GM19023 (cell line): Measurements from ENCODE around the gene GOLGA6D.
A peak's percentile ranks its signal among the peaks of the same experiment; 100 is the strongest.
"Not testable (repeated sequence)": the region's sequence is repeated elsewhere in the genome, so short reads cannot be mapped to it uniquely, and the experiment has no call there.

Source experiments
- ATAC-seq: cut with Tn5 transposase; IDR thresholded peaks from one replicate; pipeline ENCODE4 v1.9.1; 2021; ENCODE audit warnings: mild to moderate bottlenecking, moderate library complexity; ENCODE audit not compliant: unreplicated experiment

Gene GOLGA6D

DNA sequence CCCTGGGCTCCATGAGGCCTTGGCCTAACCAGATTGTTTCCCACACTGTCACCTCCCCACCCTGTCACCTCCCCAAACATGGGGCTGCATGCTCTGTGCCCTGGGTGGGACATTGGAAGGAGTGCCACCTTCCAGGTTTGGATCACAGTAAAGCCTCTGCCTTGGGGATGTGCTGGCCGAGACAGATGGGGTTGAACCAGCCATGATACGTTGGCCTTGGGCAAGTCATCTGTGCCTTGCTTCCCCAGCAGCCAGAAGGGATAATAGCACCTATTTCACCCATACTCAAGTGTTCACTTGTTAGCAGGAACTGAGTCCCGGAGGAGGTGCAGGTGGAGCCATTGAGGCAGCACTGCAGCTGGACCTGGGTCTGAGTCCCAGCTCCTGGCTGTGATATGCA, 7.0 kb upstream of the GOLGA6D start:
- ATAC-seq = not testable (repeated sequence)

DNA sequence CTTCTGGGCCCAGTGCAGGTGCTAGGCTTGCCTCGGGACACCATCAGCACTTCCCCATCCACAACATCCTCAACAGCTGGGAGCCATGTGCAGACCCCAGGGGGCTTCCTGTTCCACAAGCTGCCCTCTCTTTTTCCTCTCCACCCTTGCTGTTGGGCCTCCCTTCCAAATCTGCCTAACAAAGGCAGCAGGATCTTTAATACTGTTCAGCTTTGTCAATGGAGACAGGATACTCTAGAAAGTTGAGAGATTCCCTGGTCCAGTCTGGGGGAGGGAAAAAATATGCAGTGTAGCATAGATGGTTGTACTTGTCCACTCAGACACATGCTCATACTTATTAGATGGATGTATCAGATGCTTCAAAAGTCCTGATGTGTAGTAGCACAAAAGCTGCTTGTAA, 4.1 kb upstream of the GOLGA6D start:
- not testable (repeated sequence) for ATAC-seq

DNA sequence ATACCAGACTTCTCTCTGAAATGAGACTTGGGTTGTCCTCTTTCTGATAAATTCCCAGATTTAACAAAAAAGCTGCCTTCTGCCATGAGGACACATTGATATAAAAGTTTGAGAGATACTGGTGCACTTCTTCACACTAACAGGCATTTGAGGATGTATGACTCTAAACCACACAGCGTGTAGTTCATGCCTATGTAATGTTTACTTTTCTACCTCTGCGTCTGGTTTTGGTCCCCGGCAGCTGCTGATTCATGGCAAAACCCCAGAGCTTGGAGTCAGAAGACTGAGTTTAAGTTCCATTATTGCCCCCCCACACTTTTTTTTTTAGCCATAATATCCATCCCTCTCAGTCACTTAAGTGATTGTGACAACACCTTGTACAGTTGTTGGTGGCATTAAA, 1.5 kb downstream of the GOLGA6D start:
- ATAC-seq = not testable (repeated sequence)

DNA sequence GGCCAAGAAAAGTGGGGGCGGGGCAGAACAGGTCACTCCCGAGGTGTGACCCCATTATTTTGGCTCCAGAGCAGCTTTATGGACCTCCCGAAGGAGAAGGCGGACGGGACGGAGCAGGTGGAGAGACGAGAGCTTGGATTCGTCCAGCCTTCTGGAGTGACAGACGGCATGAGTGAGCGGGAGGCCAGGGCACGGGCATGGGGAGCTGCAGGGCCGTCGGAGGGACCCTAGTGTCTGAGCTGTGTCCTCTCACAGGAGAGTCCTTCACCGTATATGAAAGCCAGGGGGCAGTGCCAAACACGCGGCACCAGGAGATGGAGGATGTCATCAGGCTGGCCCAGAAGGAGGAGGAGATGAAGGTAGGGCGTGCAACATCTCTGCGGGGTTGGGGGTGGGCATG, 11.0 kb downstream of the GOLGA6D start:
- not testable (repeated sequence) for ATAC-seq

DNA sequence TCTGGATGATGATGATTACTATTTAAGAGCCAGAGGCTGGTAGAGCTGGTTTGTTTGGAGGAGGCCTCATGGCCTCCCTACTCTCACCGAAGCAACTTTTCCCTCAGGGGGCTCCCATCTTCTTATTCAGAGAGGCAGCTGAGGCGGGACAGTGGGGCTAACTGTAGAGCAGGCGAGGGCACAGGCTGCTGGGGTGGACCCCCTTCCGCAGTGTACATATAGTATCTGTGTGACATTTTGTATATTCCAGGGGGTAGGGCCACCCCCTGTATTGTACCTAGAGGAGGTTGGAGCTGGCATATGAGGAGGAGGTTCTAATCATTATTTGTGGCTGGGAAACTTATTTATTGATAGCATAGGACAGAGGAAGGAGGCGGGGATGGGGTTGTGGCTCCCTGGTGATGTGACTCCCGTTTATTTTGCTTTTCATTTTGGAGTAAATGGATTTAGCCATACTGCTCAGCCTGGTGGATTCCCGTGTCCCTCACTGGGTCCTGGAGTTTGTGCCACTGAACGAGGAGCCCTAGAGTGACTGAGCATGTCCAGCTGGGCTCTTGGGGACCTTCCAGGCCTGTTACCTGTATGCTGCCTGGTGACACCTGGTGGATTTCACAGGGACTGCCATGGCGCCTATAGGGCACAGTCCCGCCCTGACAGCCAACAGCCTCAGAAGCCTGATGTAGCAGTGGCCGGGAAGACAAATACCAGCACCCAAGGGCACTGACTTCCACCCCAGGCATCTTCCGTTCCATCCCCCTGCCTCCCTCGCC, 16.1 kb downstream of the GOLGA6D start:
- peak; percentile 50 for ATAC-seq

DNA sequence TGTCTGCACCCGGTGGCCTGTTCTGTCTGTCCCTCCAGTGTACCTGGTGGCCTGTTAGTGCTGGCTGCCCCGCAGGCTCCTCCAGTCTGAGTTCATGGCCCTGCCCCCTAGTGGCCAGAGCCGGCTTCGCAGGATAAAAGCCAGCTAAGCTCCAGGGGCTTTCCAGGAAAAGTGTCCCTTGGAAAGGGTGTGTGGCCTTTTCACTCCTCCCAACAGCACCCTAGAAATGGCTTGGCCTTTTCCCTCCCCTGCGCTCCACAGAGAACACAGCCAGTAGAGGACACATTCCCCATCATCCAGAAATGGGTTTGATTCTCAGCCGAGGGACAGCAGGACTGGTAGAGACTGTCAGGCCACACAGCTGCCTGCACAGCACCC, 16.7 kb downstream of the GOLGA6D start:
- ATAC-seq = peak; percentile 54

DNA sequence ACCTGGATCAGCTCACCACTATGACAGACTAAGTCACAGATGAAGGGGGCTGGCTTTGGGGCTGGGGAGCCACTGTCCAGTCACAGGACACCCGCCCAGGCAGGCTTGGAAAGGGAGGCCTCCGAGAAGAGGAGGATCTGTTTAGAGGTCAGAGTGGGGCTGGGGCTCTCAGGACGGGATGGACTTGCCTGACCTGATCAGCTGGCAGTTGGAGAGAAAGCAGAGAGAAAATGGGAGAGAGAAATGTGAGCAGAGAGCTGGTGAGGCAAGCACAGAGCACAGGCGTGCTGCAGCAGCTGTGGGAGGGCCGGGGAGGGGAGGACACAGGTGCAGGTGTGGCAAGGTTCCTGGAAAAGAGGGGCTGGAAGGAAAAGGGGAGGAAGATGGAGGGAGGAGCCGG, 17.4 kb downstream of the GOLGA6D start:
- not testable (repeated sequence) for ATAC-seq

DNA sequence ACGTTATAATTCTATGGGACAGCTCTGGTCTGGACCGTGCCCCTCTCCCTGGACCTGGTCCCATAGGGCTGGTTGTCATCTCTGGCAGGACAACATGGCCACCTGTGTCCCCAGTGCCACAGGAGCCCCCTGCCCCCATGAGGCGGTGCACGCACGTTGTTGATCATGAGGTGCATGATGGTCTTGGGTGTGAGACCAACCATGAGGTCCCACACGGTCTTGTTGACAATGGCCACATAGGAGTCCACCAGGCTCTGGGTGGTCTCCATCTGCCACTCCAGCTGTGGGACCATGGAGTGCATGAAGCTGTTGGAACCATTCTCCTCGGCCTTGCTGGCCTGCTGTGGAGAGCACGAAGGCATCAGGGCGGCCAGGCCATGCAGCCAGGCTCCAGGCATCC, 19.7 kb downstream of the GOLGA6D start:
- ATAC-seq = no peak

DNA sequence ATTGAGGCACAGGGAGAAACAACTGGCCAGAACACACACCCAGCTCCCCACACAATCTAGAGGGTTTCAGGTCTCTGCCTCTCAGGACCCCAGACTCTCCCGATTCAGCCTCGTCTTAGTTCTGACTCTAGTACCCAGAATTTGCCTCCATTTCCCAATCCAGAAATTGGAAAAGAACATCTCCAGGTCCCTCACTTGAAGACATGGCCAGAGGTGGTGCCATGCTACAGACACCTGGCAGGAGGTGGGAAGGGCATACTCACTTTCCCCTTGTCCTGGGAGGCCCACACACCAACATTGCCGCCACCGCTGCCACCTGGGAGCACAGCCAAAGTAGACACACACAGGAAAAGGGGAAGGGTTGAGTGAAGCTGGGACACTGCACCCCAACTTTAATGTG, 20.1 kb downstream of the GOLGA6D start:
- ATAC-seq = not testable (repeated sequence)

DNA sequence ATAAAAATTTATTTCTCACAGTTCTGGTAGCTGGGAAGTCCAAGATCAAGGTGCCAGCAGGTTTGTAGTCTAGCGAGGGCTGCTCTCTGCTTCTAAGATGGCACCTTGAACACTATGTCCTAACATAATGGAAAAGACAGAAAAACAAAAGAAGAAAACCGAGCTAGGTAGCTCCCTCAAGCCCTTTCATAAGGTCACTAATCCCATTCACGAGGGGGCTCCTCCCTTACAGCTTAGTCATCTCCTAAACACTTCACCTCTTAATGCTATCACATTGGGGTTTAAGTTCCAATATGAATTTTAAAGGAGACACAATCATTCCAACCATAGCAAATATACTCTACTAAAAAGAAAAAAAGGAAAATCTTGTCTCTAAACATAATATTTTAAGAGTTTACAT, 23.6 kb downstream of the GOLGA6D start:
- no peak for ATAC-seq

DNA sequence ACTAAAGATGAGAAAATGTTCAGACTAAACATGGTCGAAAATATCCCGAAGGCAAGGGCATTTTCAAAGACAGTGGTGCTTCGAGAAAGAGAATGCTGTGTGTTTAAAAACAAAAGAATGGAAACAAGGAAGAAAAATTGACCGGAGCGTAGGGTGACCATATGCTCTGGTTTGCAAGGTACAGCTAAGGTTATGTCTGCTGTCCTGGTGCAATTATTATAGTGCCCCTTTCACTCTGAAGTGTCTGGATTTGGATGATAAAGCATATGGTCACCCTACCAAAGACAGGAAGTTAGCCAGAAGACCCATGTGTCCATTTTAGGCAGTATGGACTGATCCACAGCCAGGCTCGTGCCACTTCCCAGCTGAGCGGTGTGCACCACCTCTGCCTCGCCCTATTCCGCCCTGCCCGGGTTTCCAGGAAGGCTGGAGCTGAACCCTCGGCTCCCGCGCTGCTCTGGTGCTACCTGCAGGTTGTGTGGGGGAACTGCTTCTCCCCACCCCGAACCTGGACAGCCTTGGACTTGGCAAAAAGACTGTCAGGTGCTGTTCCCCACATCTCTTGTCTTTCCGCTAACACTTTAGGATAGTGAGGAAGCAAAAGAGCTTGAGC, 25.2 kb downstream of the GOLGA6D start:
- ATAC-seq = no peak

DNA sequence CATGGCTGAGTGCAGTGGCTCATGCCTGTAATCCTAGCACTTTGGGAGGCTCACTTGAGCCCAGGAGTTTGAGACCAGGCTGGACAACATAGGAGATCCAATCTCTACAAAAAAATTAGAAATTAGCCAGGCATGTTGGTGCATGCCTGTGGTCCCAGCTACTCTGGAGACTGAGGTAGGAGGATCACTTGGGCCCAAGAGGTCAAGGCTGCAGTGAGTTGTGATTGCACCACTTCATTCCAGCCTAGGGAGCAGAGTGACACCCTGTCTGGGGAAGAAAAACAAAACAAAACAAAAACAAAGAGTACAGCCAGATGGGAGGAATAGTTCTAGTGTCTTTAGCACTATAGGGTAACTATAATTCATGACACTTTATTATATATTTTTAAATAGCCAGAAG, 27.1 kb downstream of the GOLGA6D start:
- ATAC-seq = no peak

DNA sequence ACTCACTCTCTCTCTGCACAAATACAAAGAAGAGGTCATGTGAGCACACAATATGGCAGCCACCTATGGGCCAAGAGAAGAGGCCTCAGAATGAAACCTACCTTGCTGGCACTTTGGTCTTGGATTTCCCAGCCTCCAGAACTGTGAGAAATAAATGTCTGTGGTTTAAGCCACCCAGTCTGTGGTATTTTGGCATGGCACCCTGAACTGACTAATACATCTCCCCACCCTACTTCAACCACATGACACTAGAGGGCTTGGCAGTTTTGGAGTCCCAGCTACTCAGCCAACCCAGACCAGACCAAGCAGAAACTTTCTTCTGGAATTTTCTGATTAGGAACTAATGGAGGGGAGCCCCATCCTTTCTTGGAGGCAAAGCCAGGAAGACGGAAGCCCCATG, 29.9 kb downstream of the GOLGA6D start:
- ATAC-seq = not testable (repeated sequence)

DNA sequence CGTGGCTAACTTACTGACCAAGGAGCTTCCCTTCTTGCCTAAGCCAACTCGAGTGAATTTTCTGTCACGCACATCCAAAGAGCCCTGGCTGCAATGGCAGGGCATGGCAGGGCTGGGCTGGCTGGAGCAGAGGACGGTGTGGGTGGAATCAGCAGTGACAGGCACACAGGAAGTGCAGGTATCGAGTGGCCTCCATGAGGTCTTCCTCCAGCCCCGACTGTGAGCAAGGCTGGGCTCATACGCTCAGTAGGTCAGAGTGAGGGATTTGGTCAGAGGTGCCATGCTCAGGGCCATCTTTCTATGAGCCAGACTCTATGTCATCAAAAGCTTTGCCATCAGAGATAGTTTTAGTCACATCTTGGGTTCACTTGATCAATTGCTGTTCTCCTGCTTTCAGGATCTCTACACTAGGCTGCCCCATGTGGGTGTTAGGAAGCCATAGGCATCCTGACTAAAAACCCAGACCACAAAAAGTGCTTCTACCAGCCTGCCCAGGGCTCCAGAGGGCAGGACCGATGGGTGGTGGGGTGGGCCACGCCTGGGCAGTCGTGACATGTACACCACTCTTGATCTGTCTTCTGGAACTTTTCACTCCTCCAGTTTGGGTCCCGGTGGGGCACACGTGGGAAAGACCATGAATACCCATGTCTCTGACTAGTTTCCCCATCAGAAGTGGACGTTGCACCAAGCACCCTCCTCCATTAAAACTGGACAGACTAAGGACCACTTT, 30.6 kb downstream of the GOLGA6D start:
- ATAC-seq = no peak

DNA sequence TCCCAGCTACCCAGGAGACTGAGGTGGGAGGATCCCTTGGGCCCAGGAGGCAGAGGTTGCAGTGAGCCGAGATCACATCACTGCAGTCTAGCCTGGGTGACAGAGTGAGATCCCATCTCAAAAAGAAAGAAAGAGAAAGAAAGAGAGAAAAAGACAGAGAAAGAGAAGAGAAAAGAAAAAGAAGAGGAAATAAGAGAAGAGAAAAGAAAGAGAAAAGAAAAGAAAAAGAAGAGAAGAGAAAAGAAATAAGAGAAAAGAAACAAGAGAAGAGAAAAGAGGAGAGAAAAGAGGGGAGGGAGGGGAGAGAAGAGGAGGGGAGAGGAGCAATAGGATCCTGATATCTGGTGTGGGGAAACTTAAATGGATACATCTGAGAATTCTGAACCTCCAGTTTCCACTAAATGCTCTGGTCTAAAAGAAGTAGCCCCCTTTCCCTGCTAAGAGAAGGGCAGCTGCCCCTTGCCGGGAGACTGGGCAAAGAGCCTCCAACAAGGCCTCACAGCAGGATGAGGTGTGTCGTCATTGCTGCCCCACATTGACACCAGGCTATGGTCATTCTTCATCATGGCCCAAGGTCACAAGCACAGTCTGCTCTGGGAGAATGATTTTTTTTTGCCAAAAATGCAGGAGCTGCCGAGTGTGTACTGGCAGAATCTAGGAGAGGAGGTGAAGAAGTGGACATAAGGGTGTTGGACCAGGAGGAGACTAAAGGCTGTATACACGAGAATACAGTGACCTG, 32.1 kb downstream of the GOLGA6D start:
- no peak for ATAC-seq

DNA sequence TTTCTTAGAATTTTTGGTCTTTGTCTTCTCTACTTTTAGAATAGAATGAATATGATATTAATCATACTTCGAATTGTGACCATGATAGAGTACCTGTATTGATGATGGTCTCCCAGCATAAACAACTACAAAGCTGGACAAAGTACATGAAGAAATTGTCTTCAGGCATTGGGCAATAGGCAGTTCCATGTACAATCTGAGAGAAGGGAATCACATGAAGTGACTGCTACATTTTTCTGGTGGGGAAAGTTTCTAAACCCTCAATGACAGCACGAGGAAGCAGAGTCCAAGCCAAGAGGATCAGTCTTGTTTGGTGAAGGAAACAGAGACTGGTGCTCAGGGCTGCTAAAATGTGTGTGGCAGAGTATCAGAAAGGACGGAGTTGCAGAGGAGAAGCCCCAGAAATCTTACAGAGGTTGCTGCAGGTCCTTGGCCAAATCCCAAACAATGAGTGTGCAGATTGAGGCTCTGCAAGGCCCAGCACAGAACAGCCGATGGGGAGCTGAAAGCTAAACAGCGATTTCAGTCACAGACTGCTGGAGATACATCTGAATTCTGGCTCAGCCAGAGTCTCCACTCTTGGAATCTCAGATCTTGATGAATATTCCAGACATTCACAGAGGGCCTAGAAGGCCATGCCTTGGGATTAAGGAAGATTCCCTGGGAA, 36.7 kb downstream of the GOLGA6D start:
- not testable (repeated sequence) for ATAC-seq

DNA sequence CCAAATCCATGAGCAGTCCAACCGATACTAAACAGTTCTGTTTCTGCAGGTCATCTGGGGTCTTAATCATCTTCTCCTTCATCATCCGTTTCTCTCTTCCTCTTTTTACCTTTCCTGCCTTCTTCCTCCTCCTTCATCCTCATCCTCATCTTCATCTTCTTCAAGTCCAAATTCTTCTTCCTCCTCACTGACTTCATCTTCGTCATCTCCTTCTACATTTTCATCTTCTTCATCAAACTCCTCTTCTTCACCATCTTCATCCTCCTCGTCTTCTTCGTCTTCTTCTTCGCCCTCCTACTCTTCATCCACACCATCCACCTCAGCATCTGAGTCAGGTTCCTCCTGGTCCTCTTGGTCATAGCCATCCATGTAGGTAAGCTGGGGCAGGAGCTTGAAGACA, 39.1 kb downstream of the GOLGA6D start:
- no peak for ATAC-seq

DNA sequence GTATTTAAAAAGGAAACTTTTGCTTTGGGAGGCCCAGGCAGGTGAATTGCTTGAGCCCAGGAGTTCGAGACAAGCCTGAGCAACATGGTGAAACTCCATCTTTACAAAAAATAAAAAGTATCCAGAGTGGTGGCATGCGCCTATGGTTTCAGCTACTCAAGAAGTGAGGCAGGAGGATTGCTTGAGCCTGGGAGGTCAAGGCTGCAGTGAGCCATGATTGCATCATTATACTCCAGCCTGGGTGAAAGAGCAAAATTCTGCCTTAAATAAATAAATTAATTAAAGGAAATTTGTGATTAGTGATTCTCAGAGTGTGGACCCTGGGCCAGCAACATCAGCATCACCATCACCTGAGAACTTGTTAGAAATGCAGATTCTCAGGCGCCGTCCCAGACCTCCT, 43.3 kb downstream of the GOLGA6D start:
- no peak for ATAC-seq

DNA sequence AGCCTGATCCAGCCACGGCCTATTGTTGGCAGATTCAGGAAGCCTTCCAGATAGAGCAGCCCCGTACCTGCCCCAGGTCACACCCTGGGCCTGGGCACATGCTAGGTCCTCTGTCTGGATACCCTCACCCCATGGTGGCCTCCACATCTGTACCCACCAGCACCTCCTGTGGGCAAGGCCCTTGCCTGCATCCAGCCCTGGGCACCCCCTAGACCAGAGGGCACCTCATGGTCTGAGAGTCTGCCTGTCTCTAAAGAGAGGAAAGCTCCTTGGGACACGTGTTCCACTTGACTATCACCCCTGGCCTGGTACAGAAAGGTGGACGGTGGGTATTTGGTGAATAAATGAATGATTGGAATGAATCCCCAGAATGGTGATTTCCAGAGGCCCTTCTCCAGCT, 44.4 kb downstream of the GOLGA6D start:
- no peak for ATAC-seq

DNA sequence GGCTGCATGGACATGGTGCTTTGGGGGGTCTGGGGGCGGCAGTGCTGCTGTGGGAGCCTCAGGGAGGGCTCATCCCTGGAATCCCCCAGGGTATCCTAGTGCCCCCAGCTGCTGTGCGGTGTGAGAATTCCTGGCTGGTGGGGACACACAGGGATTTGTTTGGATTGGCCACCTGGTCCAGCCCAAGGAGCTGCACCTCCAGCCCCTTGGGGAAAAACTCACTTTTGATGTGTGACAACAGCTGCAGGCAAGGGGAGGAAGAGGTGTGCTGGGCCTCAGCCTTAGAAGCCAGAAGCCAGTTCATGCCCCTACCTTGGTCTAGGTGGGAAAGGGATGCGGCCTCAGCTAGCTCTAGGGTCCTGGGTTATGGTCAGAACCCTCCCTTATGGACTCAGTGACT, 44.9 kb downstream of the GOLGA6D start:
- ATAC-seq = no peak
